GM12878 (cell line): Measurements from ENCODE around the gene MCRIP2. TPM values are rescaled to one million over a fixed set of nuclear protein-coding genes. Genes with fewer than 3 reads are reported as not detected.

Source experiments
- ATAC-seq: fragments of 200-7000 bp; cut with Tn5 transposase; 3 replicates; pipeline ENCODE4 v1.9.1; 2020; ENCODE audit warnings: mild to moderate bottlenecking, moderate library complexity
- BruUV-seq: library from RNA; stranded (reverse); fragments of 400-500 nt; replicated peaks from 2 replicates; lab custom pipeline; 2021; lab: Mats Ljungman, UMichigan
- CTCF ChIA-PET: fragments of 300-600 bp; sonication (Branson Sonifier 250); formaldehyde crosslinking; extraction: SDS; loops from one replicate; lab custom pipeline; 2021; ENCODE audit warnings: inconsistent platforms; lab: Yijun Ruan, JAX
- POLR2A ChIA-PET: fragments of 350-600 bp; formaldehyde crosslinking; extraction: SDS; loops from one replicate; lab custom pipeline; 2021; ENCODE audit warnings: inconsistent platforms; lab: Charles Lee
- RAD21 ChIA-PET: fragments of 300-600 bp; sonication (Branson Sonifier 250); formaldehyde crosslinking; loops from one replicate; lab custom pipeline; 2023; ENCODE audit warnings: antibody characterized with exemption; ENCODE audit not compliant: unreplicated experiment; lab: Charles Lee
- SMC1A ChIA-PET: fragments of 300-600 bp; sonication (Branson Sonifier 250); formaldehyde crosslinking; loops from one replicate; lab custom pipeline; 2023; ENCODE audit not compliant: unreplicated experiment, uncharacterized antibody; lab: Charles Lee
- DNase-seq: peaks from one replicate; pipeline ENCODE4 v3.0.0-alpha.2; 2011; ENCODE audit warnings: low read depth, low spot score
- FAIRE-seq: peaks from 3 replicates; lab custom pipeline; 2011; peaks lifted over from hg19 to GRCh38; lab: Jason Lieb, UNC
- H2AFZ ChIP-seq: 2 replicates; pipeline ENCODE4 v1.6.0; 2011; ENCODE audit warnings: low read depth, low read length, control low read depth; ENCODE audit not compliant: control insufficient read depth
- H3K27ac ChIP-seq: 2 replicates; pipeline ENCODE4 v1.5.1; 2011; ENCODE audit warnings: control low read depth; ENCODE audit not compliant: control insufficient read depth, insufficient read depth
- H3K27me3 ChIP-seq, 2 experiments: replicated peaks in 1 of 2; 2 replicates each; pipeline versions ENCODE4 v1.6.0 to v1.6.1; 2011; ENCODE audit warnings: low read length in 1 of 2; ENCODE audit not compliant: control insufficient read depth in 2 of 2, insufficient read depth in 2 of 2
- H3K36me3 ChIP-seq, 2 experiments: 2 replicates each; pipeline ENCODE4 v1.5.1; 2011; ENCODE audit warnings: low read length in 1 of 2; ENCODE audit not compliant: control insufficient read depth in 2 of 2, insufficient read depth in 2 of 2
- H3K4me1 ChIP-seq: 2 replicates; pipeline ENCODE4 v1.6.1; 2011; ENCODE audit warnings: mild to moderate bottlenecking, low read length, moderate library complexity, mixed read lengths; ENCODE audit not compliant: control insufficient read depth, insufficient read depth
- H3K4me2 ChIP-seq: 2 replicates; pipeline ENCODE4 v1.6.0; 2011; ENCODE audit warnings: control low read depth; ENCODE audit not compliant: control insufficient read depth, insufficient read depth
- H3K4me3 ChIP-seq: fragments of 200-600 bp; sonication (generic); 2 replicates; pipeline ENCODE4 v1.5.1; 2016
- H3K79me2 ChIP-seq: 2 replicates; pipeline ENCODE4 v1.6.0; 2011; ENCODE audit warnings: low read length; ENCODE audit not compliant: control insufficient read depth, insufficient read depth
- H3K9ac ChIP-seq: 2 replicates; pipeline ENCODE4 v1.8.0; 2011; ENCODE audit warnings: low read length, control low read depth, mixed read lengths; ENCODE audit not compliant: control insufficient read depth, insufficient read depth
- H3K9me3 ChIP-seq: replicated peaks from 3 replicates; pipeline ENCODE4 v1.5.1; 2011; ENCODE audit warnings: mild to moderate bottlenecking, low read length; ENCODE audit not compliant: control insufficient read depth, insufficient read depth
- H4K20me1 ChIP-seq: 2 replicates; pipeline ENCODE4 v1.6.0; 2011; ENCODE audit not compliant: control insufficient read depth, insufficient read depth
- EZH2 ChIP-seq: IDR thresholded peaks from 2 replicates; pipeline ENCODE4 v1.6.1; 2012; ENCODE audit warnings: low read depth, mild to moderate bottlenecking, control low read depth, inconsistent platforms, low read length, borderline replicate concordance; ENCODE audit not compliant: control insufficient read depth
- RAD21 ChIP-seq: IDR thresholded peaks from 2 replicates; pipeline ENCODE4 v1.6.1; 2011; ENCODE audit warnings: mild to moderate bottlenecking, low read depth, low read length, moderate library complexity; ENCODE audit not compliant: insufficient read depth
- SMC3 ChIP-seq: IDR thresholded peaks from 2 replicates; pipeline ENCODE4 v1.6.1; 2011; ENCODE audit warnings: low read length, improper control_type of control experiment, borderline replicate concordance
- YY1 ChIP-seq: IDR thresholded peaks from 2 replicates; pipeline ENCODE4 v1.6.1; 2011; ENCODE audit warnings: low read depth, mild to moderate bottlenecking, low read length
- ZSCAN29 ChIP-seq: fragments of 450-650 bp; IDR thresholded peaks from 2 replicates; pipeline ENCODE4 v1.6.1; 2017; ENCODE audit warnings: mild to moderate bottlenecking, moderate library complexity
- WGBS: methylation state at CpG from one replicate; pipeline ENCODE4 v1.1.6; 2016; ENCODE audit warnings: low lambda C conversion rate; ENCODE audit not compliant: insufficient replicate concordance, insufficient coverage; ENCODE audit errors: missing lambda C conversion rate; 5-methylcytosine and 5-hydroxymethylcytosine counted together
- in situ Hi-C: fragments of 300-500 bp; cut with MboI; formaldehyde crosslinking; loops from 9 replicates; pipeline ENCODE4 v1.14.3; 2018; ENCODE audit warnings: mixed read lengths
- intact Hi-C: fragments of 100-400 bp; cut with micrococcal nuclease; formaldehyde crosslinking; loops from one replicate; pipeline ENCODE4 v1.14.2; 2022; ENCODE audit not compliant: unreplicated experiment
- polyA plus RNA-seq, 11 experiments: library from polyadenylated mRNA; depleted of rRNA in 4 of 11; unstranded in 6 of 11; stranded (reverse) in 5 of 11; fragments of >200 nt; fragmentation: Nextera tagmentation in 4 of 11; fragmentation: Illumina TruSeq in 1 of 11; extraction: Ambion mirVana in 4 of 11; extraction: Trizol in 1 of 11; gene quantifications; 1 replicate in 1 of 11; 2 replicates in 10 of 11; pipeline versions ENCODE4 v1.2.1 to v1.2.3, GENCODE V29; 2011 to 2016; ENCODE audit warnings: inconsistent platforms in 2 of 11, missing spikeins in 2 of 11, low read depth in 1 of 11
- total RNA-seq, 4 experiments: library from RNA; depleted of rRNA in 3 of 4; stranded (reverse); fragments of >200 nt in 3 of 4; fragmentation: Illumina TruSeq in 1 of 4; extraction: Trizol in 1 of 4; gene quantifications; 2 replicates each; pipeline versions ENCODE4 v1.2.1 to v1.2.3, GENCODE V29; 2013 to 2021
- TF ChIP-seq, protein P1 (sequence below), 3 experiments: IDR thresholded peaks in 2 of 3; conservative IDR thresholded peaks in 1 of 3; 2 replicates each; pipeline ENCODE4 v1.5.1; 2011; ENCODE audit warnings: low read depth in 3 of 3, low read length in 3 of 3, mild to moderate bottlenecking in 3 of 3, control low read depth in 2 of 3, moderate library complexity in 2 of 3, inconsistent platforms in 1 of 3, mixed read lengths in 1 of 3; ENCODE audit not compliant: control insufficient read depth in 2 of 3, insufficient read depth in 1 of 3; ENCODE audit errors: extremely low read depth in 1 of 3

The MCRIP2 gene
- total and polyA plus RNA-seq, 10 of the 15 experiments (the other 5 are each of a cell fraction or from before 2014, with no cell fraction given), result 0.19 to 93.1 (median 57.9) TPM

DNA sequence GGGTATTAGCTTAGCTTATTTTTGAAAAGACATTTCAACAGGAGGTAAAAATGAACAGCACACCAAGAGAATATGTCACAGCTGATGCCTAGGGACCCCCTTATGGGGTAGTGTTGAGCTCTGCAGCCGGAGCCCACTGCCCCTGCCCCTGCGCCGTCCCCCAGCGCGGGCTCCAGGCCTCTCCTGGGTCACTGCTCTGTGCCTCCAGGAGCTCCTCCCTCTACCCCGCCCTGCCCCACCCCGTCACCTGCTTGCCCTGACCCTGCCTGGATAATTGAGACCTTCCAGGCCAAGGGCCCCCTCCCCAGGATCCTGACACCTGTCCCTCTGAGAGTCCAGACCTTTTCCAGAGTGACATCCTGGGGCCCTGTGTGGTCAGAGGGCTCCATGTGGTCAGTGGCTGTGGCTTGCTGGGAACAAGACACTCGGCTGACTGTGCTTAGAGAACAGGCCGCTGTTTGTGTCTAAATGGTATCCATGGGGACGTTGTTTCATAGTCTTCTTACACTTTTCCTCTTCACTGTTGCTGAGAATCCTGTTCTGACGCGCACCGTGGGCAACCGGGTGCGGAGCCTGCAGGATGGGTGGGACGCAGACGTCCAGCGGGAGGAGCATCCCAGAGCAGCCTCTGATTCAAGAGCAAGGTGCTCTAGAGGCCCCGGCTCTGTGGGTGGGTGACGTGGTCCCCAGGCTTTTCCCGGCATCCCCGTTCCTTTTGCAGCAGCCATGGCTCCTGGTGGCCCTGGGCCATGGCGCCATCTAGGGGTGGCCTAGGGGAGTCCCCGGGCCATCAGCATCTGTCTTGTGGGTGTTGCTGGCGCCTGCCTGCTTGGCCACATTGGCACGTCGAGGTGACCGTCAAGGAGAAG is 30.9 kb upstream of the MCRIP2 start:
- no peak overlapping the region for H3K9ac ChIP-seq
- no peak overlapping the region for H3K4me2 ChIP-seq
- 58% methylated on average over 28 of the region's 28 CpGs for WGBS
- H3K4me1 ChIP-seq, result no peaks in the 10 kb centered on the region
- ATAC-seq, result peak; percentile 61
- DNase-seq, result no peak
- H2AFZ ChIP-seq, result no peak overlapping the region
- in situ Hi-C loops, result no loop called here
- peak; percentile 47 for TF ChIP-seq RAD21
- no peak for TF ChIP-seq ZSCAN29
- TF ChIP-seq, protein P1, sequence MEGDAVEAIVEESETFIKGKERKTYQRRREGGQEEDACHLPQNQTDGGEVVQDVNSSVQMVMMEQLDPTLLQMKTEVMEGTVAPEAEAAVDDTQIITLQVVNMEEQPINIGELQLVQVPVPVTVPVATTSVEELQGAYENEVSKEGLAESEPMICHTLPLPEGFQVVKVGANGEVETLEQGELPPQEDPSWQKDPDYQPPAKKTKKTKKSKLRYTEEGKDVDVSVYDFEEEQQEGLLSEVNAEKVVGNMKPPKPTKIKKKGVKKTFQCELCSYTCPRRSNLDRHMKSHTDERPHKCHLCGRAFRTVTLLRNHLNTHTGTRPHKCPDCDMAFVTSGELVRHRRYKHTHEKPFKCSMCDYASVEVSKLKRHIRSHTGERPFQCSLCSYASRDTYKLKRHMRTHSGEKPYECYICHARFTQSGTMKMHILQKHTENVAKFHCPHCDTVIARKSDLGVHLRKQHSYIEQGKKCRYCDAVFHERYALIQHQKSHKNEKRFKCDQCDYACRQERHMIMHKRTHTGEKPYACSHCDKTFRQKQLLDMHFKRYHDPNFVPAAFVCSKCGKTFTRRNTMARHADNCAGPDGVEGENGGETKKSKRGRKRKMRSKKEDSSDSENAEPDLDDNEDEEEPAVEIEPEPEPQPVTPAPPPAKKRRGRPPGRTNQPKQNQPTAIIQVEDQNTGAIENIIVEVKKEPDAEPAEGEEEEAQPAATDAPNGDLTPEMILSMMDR (IDR thresholded peaks at IDR 0.05 in 2 of 3, conservative IDR thresholded peaks at IDR 0.05 in 1 of 3; ENCODE audit: control insufficient read depth in 2 of 3, extremely low read depth in 1 of 3, insufficient read depth in 1 of 3, low read depth in 3 of 3, low read length in 3 of 3), result peak; percentile 42 to 55 (median 43); a peak in 3 of 6 replicates
- TF ChIP-seq EZH2, result no peak
- peak; percentile 66; the same call in 1 of the 2 replicates for TF ChIP-seq YY1
- peak; percentile 32; the same call in 1 of the 2 replicates for TF ChIP-seq SMC3
- no peak overlapping the region for H3K27ac ChIP-seq
- CTCF ChIA-PET, result interaction anchor here (1.1 to 2.0 kb wide), 4 partner anchors 10 to 40 kb away, joined by 3 to 4 read pairs (median 4); no protein-coding TSS in a partner anchor
- H3K36me3 ChIP-seq, result no peaks in the 10 kb centered on the region
- no peak overlapping the region for H3K4me3 ChIP-seq
- BruUV-seq, result no TSS peak
- SMC1A ChIA-PET, result no interaction called here
- no peaks in the 10 kb centered on the region for H3K27me3 ChIP-seq
- no peaks in the 10 kb centered on the region for H3K79me2 ChIP-seq
- no peak for FAIRE-seq
- RAD21 ChIA-PET, result no interaction called here
- peaks cover 3% of the 10 kb centered on the region; the same call in 1 of the 3 replicates for H3K9me3 ChIP-seq
- POLR2A ChIA-PET, result interaction anchor here (1.0 kb wide), 1 partner anchor 26 kb away, joined by 4 read pairs; the partner anchor contains the start of gene METTL26
- intact Hi-C loops, result no loop called here
- no peaks in the 10 kb centered on the region for H4K20me1 ChIP-seq
